Brain pericyte (primary cell): Measurements from ENCODE around the gene BORCS6.

Experiments used
- DNase-seq: peaks from one replicate; pipeline ENCODE4 v3.0.0-alpha.2; 2012; ENCODE audit warnings: low read depth, low spot score

The BORCS6 gene

GRCh38 chr17:8154608-8155155 is 35.3 kb downstream of the BORCS6 start:
- DNase-seq, result no peak

GRCh38 chr17:8153957-8154607 is 35.9 kb downstream of the BORCS6 start:
- peak; percentile 99 for DNase-seq

- no peak for DNase-seq
Measured at GRCh38 chr17:8153525-8153956, 36.4 kb downstream of the BORCS6 start.

- DNase-seq, result no peak
Measured at GRCh38 chr17:8153031-8153451, 36.9 kb downstream of the BORCS6 start.

- DNase-seq, result peak; percentile 80
Measured at GRCh38 chr17:8152112-8152775, 37.7 kb downstream of the BORCS6 start, which contains the start of gene PER1. Gene PER1, minus strand, starts transcription at chr17:8152404. Its CDS starts 1,698 bp downstream, at chr17:8150706.

GRCh38 chr17:8151641-8152111 is 38.3 kb downstream of the BORCS6 start:
- DNase-seq, result no peak

- peak; percentile 77 for DNase-seq
Measured at GRCh38 chr17:8151120-8151640, 38.8 kb downstream of the BORCS6 start.

- DNase-seq, result no peak
Measured at GRCh38 chr17:8150194-8151119, 39.5 kb downstream of the BORCS6 start.

- no peak for DNase-seq
Measured at GRCh38 chr17:8149419-8150193, 40.4 kb downstream of the BORCS6 start.

GRCh38 chr17:8148560-8148959 is 41.4 kb downstream of the BORCS6 start:
- no peak for DNase-seq

- DNase-seq, result no peak
Measured at GRCh38 chr17:8147805-8148404, 42.1 kb downstream of the BORCS6 start.

- no peak for DNase-seq
Measured at GRCh38 chr17:8147141-8147804, 42.7 kb downstream of the BORCS6 start.

- no peak for DNase-seq
Measured at GRCh38 chr17:8146381-8147140, 43.4 kb downstream of the BORCS6 start.

GRCh38 chr17:8145811-8146210 is 44.2 kb downstream of the BORCS6 start:
- no peak for DNase-seq

- no peak for DNase-seq
Measured at GRCh38 chr17:8144401-8145231, 45.4 kb downstream of the BORCS6 start.

GRCh38 chr17:8143581-8144400 is 46.2 kb downstream of the BORCS6 start:
- no peak for DNase-seq
